ENCODE results near the gene FHOD3.
"Not testable (repeated sequence)": the region's sequence is repeated elsewhere in the genome, so short reads cannot be mapped to it uniquely, and the experiment has no call there.

The FHOD3 gene

GRCh38 chr18:36352384-36352783 lies 54.9 kb downstream of the FHOD3 start:
- no peak for DNase-seq

- no peak for DNase-seq
These were observed 57.5 kb downstream of the FHOD3 start for GRCh38 chr18:36354989-36355388.

DNA sequence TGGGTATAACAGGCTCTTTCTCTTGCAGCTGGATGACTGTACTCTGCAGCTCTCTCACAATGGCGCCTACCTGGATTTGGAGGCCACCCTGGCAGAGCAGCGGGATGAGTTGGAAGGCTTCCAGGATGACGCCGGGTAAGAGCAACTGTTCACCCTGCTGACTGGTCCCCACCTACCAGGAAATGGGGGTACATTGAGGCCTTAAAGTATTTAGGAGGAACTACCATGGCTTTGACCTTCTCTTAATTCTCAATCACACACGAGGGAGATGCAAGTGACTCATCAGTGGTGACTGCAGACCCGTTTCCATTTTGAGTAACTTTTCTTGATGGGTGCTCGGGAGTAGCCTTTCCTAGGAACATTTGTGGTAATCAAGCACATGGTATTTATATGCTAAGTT lies 58.0 kb downstream of the FHOD3 start:
- no peak for DNase-seq

DNA sequence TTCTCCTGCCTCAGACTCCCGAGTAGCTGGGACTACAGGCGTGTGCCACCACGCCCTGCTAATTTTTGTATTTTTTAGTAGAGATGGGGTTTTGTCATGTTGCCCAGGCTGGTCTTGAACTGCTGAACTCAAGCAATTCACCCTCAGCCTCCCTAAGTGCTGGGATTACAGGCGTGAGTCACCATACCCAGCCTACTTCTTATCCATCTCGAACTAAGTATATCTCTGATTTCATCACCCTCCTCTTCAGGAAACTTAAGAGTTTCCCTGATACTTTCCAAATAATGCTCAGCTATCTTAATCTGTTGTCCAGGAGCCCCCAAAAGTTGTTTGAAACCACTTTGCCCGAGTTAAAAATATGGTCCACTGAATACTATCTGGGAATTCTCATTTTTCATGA lies 59.2 kb downstream of the FHOD3 start:
- DNase-seq, result not testable (repeated sequence)

GRCh38 chr18:36358141-36358540 lies 60.6 kb downstream of the FHOD3 start:
- DNase-seq, result no peak

GRCh38 chr18:36360256-36360909 lies 62.9 kb downstream of the FHOD3 start:
- DNase-seq, result no peak

DNA sequence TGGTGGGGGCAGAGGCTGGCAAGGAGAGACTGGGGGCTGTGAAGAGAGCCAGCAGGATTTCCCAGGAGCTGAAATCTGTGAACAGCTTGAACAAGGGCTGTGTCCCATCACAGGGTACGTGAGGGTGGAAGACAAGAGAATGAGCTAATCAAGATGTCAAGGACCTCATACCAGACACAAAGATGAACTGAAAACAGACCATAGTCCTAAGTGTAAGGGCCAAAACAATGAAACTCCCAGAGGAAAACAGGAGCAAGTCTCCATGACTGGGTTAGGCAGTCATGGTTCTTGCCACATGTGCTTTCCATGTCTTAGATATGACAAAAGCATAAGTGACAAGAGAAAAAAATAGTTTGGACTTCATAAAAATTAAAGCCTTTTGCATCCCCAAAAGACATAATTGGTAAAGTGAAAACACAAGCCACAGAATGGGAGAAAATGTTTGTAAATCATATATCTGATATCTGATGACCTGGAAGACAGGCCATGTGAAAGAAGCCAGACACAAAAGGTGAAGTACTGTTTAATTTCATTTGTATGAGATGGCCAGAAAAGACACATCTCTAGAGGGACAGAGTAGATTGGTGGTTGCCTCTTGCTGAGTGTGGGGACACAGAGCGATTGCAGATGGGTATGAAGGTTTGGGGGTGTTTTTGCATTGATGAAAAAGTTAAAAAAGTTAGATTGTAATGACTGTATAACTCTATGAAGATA lies 67.6 kb downstream of the FHOD3 start:
- no peak for DNase-seq

- DNase-seq, result no peak
These were observed 68.6 kb downstream of the FHOD3 start for GRCh38 chr18:36365836-36366775.

DNA sequence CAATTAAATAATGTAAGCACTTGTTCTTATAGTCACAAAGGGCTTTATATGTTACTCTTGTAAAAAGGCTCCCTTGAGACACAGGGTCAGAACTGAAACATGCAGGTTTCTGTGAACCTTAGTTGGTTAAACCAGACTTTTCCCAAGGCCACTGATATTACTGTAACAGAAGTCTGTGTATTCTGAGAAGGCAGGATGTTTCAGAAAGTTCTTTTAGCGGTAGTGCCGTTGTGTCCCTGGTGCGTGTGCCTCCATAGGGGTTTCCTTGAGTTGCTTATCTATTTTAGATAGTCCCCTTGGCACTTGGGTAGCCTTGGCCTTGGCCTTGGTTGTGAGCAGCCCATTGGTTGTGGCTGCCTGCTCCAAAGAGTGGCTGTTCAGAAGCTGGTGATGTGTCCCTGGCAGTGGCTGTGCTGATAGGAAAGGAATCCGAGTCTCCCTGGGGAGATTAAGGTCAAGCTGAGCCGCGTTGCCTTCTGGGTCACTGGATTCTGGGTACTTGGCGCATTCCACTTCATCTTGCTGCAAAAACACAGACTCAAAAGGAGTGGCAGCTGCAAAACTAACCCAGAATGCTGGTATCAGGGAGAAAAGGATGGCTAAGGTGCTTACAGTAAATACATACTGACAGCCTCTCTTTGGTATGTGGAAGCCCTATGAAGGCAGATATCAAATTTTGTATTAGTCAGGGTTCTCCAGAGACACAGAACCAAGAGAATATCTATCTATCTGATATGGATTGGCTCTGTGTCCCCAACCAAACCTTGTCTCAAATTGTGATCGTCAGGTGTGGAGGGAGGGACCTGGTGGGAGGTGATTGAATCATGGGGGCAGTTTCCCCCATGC lies 69.7 kb downstream of the FHOD3 start:
- DNase-seq, result no peak

- DNase-seq, result no peak
These were observed 71.4 kb downstream of the FHOD3 start for GRCh38 chr18:36368889-36369288.

- no peak for DNase-seq
These were observed 75.4 kb downstream of the FHOD3 start for GRCh38 chr18:36372903-36373311.

GRCh38 chr18:36374262-36374661 lies 76.7 kb downstream of the FHOD3 start:
- no peak for DNase-seq

GRCh38 chr18:36375118-36375517 lies 77.6 kb downstream of the FHOD3 start:
- DNase-seq, result no peak

DNA sequence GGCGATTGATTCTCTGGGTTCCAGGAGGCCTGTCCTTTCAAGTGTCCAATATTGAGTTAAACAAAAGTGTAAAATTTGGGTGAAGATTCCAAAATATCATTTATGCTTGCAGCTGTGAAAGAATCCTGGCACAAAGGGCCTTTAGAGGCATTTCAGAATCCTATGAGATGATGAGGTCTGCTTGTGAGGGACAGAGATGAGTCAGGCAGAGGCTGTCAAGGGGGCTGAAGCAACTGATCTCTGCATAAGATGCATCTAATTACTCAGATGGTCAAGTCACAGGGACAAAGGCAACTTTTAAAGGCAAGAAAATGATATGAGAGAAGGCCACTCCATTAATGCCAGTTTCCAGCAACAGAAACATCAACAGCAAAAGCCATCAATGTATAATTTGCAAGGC lies 78.8 kb downstream of the FHOD3 start:
- DNase-seq, result no peak

DNA sequence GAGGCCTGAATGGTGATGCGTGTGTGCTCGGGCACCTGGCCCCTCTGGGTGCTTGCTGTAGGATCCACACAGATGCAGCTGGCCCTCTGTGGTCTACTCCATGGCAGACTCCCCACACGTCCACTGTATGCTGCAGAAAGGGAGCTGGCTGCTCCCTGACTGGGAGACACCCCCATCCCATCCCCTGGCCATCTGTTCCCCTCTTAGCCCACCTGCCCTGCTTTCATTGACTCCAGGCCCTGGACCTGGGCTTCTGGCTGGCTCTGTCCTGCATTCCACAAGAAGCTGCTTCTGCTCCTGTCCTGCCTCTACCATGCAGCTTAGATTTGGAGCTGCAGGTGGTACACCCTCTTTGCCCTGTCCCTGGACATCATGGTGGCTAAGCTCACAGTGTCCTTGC lies 80.1 kb downstream of the FHOD3 start:
- DNase-seq, result no peak

GRCh38 chr18:36378205-36378604 lies 80.7 kb downstream of the FHOD3 start:
- no peak for DNase-seq

GRCh38 chr18:36379435-36379984 lies 82.0 kb downstream of the FHOD3 start:
- DNase-seq, result no peak

GRCh38 chr18:36380173-36380827 lies 82.8 kb downstream of the FHOD3 start:
- no peak for DNase-seq

DNA sequence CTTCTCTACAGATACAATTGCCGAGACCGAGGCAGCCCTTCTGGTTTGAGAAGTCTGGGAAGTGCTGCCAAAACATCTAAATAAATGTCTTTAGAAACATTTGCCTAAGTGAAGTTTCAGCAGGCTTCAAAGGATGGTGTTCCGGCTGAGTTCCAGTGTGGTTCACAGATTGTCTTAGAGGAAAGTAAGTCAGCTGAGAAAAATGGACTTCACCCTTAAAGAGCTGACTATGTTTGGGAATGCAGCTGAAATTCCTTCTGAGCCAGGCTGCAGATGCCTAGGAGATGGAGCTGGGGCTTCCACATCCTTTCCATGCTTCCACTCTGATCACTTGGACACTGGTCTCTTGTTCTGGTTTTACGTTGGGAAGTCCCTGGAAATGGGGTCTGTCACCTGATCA lies 83.6 kb downstream of the FHOD3 start:
- DNase-seq, result no peak

DNA sequence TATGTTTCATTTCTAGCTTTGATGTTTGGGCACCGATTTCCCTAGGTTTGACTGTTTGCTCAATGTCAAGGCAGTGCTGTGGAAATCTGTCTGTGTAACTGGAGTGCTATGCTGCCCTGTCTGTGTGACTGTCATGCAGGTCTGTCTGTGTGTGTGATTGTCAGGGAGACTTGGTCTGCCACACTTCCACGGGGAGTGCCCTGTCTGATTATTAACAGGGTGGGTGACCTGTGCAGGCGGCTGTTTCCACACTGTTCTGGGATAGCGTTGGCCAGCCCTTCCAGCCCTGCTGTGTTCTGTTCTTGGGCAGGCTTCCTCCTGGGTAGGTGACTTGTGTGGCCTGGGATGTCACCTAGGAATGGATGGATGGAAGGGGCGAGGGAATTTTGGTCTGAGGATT lies 85.3 kb downstream of the FHOD3 start:
- no peak for DNase-seq

DNA sequence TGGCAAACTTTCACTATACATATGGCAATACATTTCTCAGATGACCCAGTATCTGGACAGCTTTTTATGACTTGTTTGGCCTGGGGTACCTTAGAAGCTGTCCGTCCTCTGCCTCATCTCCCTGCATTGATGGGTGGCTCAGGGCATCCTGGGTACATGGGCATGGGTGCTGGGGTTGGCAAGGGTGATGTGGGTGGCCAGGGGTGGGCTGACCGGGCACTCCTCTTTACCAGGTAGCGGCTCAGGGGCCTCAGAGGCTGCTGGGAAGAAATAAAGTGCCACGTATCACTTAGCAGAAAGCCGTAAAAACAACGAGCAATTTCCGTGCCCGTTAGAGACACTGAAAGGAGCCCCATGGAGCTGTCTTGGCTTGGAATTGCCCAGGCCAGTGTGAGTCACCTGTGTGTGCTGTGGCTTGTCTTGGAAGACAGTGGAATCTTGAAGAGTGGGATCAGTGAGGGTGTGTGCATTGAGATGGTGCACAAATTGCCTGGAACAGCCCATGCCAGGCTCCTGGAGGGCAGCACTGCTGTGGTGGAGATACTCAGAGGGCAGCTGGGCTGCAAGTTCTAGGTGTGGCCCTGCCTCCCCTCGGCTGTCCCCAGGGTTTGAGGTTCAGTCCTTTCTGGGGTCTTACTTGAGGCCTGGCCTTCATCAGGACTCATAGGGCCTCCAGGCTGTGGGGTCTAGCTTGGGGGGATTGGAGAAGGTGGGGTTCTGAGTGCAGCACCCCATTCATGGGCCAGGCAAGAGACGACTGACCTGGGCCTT lies 88.8 kb downstream of the FHOD3 start:
- DNase-seq, result no peak
